Testis (tissue), 3 donors: Measurements from ENCODE around the gene PLEKHF1. TPM values are rescaled to one million over a fixed set of nuclear protein-coding genes. Genes with fewer than 3 reads are reported as not detected.
"Not testable (repeated sequence)": the region's sequence is repeated elsewhere in the genome, so short reads cannot be mapped to it uniquely, and the experiment has no call there.

Experiments
- DNase-seq: peaks from one replicate; pipeline ENCODE4 v3.0.0-alpha.2; 2019
- H3K27ac ChIP-seq, 2 donors: fragments of 200-600 bp; sonication (generic); one replicate each; pipeline ENCODE4 v1.5.1; 2019
- H3K27me3 ChIP-seq: fragments of 200-600 bp; sonication (generic); one replicate; pipeline ENCODE4 v1.5.1; 2019
- H3K36me3 ChIP-seq: fragments of 200-600 bp; sonication (generic); one replicate; pipeline ENCODE4 v1.5.1; 2017; ENCODE audit warnings: low read depth; ENCODE audit errors: missing control alignments
- H3K4me1 ChIP-seq: fragments of 200-600 bp; sonication (generic); one replicate; pipeline ENCODE4 v1.5.1; 2019
- H3K4me3 ChIP-seq, 2 donors: fragments of 200-600 bp; sonication (generic); one replicate each; pipeline ENCODE4 v1.5.1; 2017 to 2019
- H3K9me3 ChIP-seq: fragments of 200-600 bp; sonication (generic); one replicate; pipeline ENCODE4 v1.5.1; 2017
- POLR2A ChIP-seq: fragments of 450-650 bp; IDR thresholded peaks from one replicate; pipeline ENCODE4 v1.6.1; 2017; ENCODE audit warnings: antibody characterized with exemption, mild to moderate bottlenecking, moderate library complexity
- WGBS, 2 donors: methylation state at CpG; one replicate each; pipeline ENCODE4 v1.1.5; 2018; 5-methylcytosine and 5-hydroxymethylcytosine counted together
- intact Hi-C: fragments of 100-400 bp; cut with DNase I; formaldehyde crosslinking; loops from one replicate; pipeline ENCODE4 v1.15.1; 2023; ENCODE audit warnings: low total_unique reads
- polyA plus RNA-seq: library from polyadenylated mRNA; stranded (reverse); fragments of 350-450 nt; fragmentation: Illumina TruSeq; extraction: RNeasy Lipid Tissue Mini Kit (QIAGEN cat#74804); gene quantifications from one replicate; pipeline ENCODE4 v1.2.3, GENCODE V29; 2014; ENCODE audit warnings: low read depth, low replicate concordance; ENCODE audit not compliant: insufficient read depth
- total RNA-seq, 2 donors: library from RNA; depleted of rRNA; stranded (reverse); fragments of >200 nt; gene quantifications; one replicate each; pipeline ENCODE4 v1.2.3, GENCODE V29; 2016
- TF ChIP-seq, protein P1 (sequence below), 3 experiments: fragments of 450-650 bp in 2 of 3; fragments of 200-600 bp in 1 of 3; sonication (generic) in 1 of 3; IDR thresholded peaks; one replicate each; pipeline ENCODE4 v1.5.1; 2016 to 2019; ENCODE audit warnings: antibody characterized with exemption in 3 of 3, mild to moderate bottlenecking in 2 of 3, moderate library complexity in 1 of 3

PLEKHF1 gene
- total and polyA plus RNA-seq, 3 donors from 2014 or later = 6.3 to 26.2 (median 13.5) TPM

DNA sequence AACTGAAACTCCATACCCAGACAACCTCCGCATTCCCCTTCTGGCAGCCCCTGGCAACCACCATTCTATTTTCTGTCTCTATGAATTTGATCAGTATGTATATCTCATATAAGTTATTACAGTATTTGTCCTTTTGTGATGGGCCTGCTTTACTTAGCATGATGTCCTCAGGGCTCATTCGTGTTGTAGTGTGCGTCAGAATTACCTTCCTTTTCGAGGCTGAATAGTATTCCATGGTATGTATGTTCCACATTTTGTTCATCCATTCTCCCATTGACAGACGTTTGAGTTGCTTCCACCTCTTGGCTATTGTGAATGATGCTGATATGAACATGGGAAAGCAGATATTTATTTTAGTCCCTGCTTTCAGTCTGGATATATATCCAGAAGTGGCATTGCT, 5.0 kb downstream of the PLEKHF1 start:
- TF ChIP-seq, protein P1, sequence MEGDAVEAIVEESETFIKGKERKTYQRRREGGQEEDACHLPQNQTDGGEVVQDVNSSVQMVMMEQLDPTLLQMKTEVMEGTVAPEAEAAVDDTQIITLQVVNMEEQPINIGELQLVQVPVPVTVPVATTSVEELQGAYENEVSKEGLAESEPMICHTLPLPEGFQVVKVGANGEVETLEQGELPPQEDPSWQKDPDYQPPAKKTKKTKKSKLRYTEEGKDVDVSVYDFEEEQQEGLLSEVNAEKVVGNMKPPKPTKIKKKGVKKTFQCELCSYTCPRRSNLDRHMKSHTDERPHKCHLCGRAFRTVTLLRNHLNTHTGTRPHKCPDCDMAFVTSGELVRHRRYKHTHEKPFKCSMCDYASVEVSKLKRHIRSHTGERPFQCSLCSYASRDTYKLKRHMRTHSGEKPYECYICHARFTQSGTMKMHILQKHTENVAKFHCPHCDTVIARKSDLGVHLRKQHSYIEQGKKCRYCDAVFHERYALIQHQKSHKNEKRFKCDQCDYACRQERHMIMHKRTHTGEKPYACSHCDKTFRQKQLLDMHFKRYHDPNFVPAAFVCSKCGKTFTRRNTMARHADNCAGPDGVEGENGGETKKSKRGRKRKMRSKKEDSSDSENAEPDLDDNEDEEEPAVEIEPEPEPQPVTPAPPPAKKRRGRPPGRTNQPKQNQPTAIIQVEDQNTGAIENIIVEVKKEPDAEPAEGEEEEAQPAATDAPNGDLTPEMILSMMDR (IDR thresholded peaks at IDR 0.05) = no peak
- TF ChIP-seq POLR2A = no peak
- peaks cover 39% of the 10 kb centered on the region for H3K4me1 ChIP-seq
- no peak overlapping the region for H3K4me3 ChIP-seq
- no peaks in the 10 kb centered on the region for H3K9me3 ChIP-seq
- intact Hi-C loops = no loop called here
- H3K27me3 ChIP-seq = no peaks in the 10 kb centered on the region
- no peak overlapping the region for H3K27ac ChIP-seq
- DNase-seq = no peak
- 94 to 95% methylated on average over 5 of the region's 5 CpGs for WGBS, 2 donors
- no peaks in the 10 kb centered on the region for H3K36me3 ChIP-seq

DNA sequence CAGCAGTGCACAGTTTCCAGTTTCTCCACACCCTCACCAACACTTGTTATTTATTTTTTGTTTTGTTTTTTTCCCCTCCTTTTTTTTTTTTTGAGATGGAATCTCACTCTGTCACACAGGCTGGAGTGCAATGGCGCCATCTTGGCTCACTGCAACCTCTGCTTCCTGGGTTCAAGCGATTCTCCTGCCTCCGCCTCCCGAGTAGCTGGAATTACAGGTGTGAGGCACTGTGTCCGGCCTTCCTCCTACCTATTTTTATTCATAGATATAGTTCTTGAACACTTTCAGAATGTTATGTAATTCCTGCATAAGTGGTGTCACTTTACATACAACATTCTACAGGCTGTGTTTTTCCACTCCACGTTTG, 5.7 kb downstream of the PLEKHF1 start:
- peaks cover 47% of the 10 kb centered on the region for H3K4me1 ChIP-seq
- DNase-seq = not testable (repeated sequence)
- WGBS, 2 donors = 87 to 89% methylated on average over 6 of the region's 6 CpGs

DNA sequence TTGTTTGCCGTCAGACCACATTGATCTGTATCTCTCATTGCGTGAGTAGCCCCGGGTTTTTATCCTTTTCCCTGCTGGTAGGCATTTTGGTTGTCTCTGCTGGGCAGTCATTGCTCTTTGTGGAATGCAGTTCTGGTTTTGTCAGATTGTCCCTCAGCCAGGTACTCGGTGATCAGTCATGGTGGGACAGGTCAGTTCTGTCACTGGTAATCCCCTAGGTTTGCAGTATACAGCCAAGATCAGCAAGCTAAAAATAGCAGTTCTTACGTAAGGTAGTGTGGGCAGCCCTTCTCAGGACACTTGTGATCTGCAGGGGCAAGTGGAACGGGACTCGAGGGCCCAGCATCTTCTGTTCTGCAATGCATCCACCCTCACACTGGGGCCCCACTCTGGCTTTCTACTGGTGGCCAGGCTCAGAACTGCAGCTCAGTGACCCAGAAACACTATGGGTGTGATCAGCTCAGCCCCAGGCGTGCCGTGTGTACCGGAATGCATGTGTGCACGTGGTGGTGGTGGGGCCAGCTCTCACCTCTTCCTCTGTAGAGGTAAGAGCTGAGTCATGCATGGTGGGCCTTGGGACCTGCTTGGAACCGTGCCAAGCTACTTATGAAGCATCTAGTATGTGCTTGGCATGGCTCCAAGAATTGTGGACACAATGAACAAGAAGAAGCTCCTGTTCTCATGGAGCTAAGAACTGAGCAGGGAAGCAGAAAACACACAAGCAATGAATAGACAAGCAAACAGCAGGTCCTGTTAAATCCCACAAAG, 6.3 kb downstream of the PLEKHF1 start:
- Histone ChIP-seq H3K27ac (no peak overlapping the region), H3K36me3 (no peaks in the 10 kb centered on the region), H3K4me3 (no peak overlapping the region), H3K4me1 (peaks cover 47% of the 10 kb centered on the region), H3K9me3 (no peaks in the 10 kb centered on the region), H3K27me3 (no peaks in the 10 kb centered on the region)
- DNase-seq = peak; percentile 46
- TF ChIP-seq POLR2A = no peak
- TF ChIP-seq, protein P1 (IDR thresholded peaks at IDR 0.05) = peak in 1 of 3 experiments; percentile 11
- intact Hi-C loops = no loop called here
- WGBS, 2 donors = 51 to 75% methylated on average over 8 to 12 of the region's 12 CpGs

More for the DNA sequence above, 5.7 kb downstream of the PLEKHF1 start:
- H3K4me3 ChIP-seq, H3K36me3 ChIP-seq, H3K27ac ChIP-seq, H3K27me3 ChIP-seq, H3K9me3 ChIP-seq, intact Hi-C loops: not testable (repeated sequence)

DNA sequence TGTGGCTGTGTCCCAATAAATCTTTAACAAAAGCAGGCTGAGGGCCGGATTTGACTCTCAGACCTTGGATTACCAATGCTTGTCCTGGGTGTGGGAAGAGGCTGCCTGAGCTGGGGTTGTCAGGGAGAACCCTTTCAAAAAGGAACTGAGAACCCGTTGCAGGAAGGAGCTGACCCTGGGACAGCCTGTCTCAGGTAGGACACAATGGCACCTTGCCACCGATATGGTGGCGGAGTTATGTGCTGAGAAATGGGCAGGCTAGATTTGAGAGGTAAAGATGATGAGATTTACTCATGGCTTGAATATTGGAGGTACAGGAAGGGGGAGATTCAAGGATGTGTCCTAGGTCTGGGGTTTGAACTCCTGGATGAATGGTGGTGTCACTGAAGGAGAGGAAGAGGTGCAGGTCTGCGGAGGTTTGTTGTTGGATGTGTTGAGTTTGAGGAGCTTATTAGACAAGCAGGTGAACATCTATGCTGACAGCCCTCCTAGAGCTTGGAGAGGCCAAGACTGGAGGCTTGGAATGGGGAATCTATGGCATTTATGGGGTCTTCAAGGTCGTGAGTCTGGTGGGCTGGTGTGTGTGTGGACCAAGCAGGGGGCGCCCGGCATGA, 7.2 kb downstream of the PLEKHF1 start:
- Histone ChIP-seq H3K27ac (no peak overlapping the region), H3K4me3 (no peak overlapping the region), H3K36me3 (no peaks in the 10 kb centered on the region), H3K4me1 (peaks cover 47% of the 10 kb centered on the region), H3K9me3 (no peaks in the 10 kb centered on the region), H3K27me3 (no peaks in the 10 kb centered on the region)
- DNase-seq = no peak
- intact Hi-C loops = no loop called here
- no peak for TF ChIP-seq POLR2A
- TF ChIP-seq, protein P1 (IDR thresholded peaks at IDR 0.05) = no peak
- WGBS, 2 donors = 86 to 93% methylated on average over 8 of the region's 8 CpGs

DNA sequence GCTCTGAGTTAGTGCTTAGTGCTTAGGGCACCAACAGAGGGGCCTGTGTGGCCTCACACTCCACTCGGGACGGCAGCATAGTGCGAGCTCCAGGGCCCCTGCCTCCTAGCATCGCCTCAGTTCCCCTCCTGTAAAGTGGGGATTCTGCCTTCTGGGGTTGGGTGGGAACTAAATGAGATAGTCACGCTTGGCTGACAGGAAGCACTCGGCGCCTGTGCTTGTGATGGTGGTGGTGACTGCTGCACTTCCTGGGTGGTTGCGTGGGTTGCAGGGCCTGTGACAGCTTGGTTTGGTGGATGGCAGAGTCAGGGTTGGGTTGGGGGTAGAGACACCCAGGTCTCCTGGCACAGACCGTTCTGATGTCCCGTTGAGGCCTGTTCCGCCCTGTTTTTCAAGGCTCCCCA, 7.7 kb downstream of the PLEKHF1 start:
- 72 to 91% methylated on average over 3 to 11 of the region's 11 CpGs for WGBS, 2 donors
- H3K27ac ChIP-seq = no peak overlapping the region
- no peak overlapping the region for H3K4me3 ChIP-seq

More for the DNA sequence above, 7.7 kb downstream of the PLEKHF1 start:
- Histone ChIP-seq H3K4me1 (peaks cover 47% of the 10 kb centered on the region), H3K27me3 (no peaks in the 10 kb centered on the region), H3K9me3 (no peaks in the 10 kb centered on the region), H3K36me3 (no peaks in the 10 kb centered on the region)
- intact Hi-C loops = no loop called here
- TF ChIP-seq, protein P1 (IDR thresholded peaks at IDR 0.05) = no peak
- no peak for TF ChIP-seq POLR2A
- DNase-seq = no peak
